ENCODE measurements around the gene KCND2.

DNA sequence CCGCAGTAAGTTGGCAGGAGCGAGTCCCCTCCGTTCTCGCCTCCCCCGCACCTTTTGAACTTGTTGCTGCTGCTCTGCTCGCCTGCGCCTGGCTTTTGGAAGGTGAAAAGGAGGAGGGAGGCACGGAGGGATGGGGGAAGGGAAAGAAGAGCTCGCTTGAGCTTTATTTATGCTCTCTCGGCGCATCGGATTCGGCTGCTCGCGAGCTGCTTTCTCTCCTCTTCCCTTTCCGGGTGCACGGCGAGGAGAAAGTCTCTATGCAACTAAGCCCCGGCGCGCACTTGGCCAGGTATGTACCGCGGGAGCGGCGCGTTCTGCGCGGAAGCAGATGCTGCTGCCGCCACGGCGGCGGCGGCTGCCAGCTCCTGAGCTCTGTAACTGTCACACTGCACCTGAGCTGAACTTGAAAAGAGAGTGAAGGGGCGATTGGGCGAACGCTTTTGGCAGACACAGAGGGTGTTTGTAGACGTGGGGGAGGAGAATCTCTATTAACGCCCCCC lies 551 bp downstream of the KCND2 start:
- TF ChIP-seq, protein P1, sequence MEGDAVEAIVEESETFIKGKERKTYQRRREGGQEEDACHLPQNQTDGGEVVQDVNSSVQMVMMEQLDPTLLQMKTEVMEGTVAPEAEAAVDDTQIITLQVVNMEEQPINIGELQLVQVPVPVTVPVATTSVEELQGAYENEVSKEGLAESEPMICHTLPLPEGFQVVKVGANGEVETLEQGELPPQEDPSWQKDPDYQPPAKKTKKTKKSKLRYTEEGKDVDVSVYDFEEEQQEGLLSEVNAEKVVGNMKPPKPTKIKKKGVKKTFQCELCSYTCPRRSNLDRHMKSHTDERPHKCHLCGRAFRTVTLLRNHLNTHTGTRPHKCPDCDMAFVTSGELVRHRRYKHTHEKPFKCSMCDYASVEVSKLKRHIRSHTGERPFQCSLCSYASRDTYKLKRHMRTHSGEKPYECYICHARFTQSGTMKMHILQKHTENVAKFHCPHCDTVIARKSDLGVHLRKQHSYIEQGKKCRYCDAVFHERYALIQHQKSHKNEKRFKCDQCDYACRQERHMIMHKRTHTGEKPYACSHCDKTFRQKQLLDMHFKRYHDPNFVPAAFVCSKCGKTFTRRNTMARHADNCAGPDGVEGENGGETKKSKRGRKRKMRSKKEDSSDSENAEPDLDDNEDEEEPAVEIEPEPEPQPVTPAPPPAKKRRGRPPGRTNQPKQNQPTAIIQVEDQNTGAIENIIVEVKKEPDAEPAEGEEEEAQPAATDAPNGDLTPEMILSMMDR (conservative IDR thresholded peaks at IDR 0.05; ENCODE audit: low read depth, low read length), result no peak
- no peak for TF ChIP-seq EZH2phosphoT487 (IDR thresholded peaks at IDR 0.05; ENCODE audit: borderline replicate concordance, low read length)

Data from PC-3 (cell line).